Right ventricle myocardium superior (tissue), 1 donor: ENCODE data around the gene DMP1. TPM values are rescaled to one million over a fixed set of nuclear protein-coding genes. Genes with fewer than 3 reads are reported as not detected.

Experiments used
- ATAC-seq: fragments of 200-7000 bp; cut with Tn5 transposase; one replicate; pipeline ENCODE4 v1.9.1; 2020; ENCODE audit warnings: mild to moderate bottlenecking; ENCODE audit not compliant: poor library complexity
- DNase-seq: peaks from one replicate; pipeline ENCODE4 v3.0.0-alpha.2; 2020
- intact Hi-C: fragments of 100-400 bp; cut with DNase I; formaldehyde crosslinking; loops from one replicate; pipeline ENCODE4 v1.11.2; 2022
- long read RNA-seq: library from polyadenylated mRNA; unstranded; transcript quantifications from one replicate; pipeline ENCODE4 v2.0.0, GENCODE V29; 2021
- total RNA-seq: library from RNA; stranded (reverse); fragmentation: NEBNext Ultra II Directional; extraction: Animal tissue kit (Norgen Biotek cat#: 25700); gene quantifications from one replicate; pipeline ENCODE4 v1.2.1, GENCODE V29; 2021
- donor health status: DM: no; HTN: yes; CAD: no; lungs with severe emphysema.

DMP1 gene
- not detected for total RNA-seq
- long read RNA-seq: 0 reads

- DNase-seq: no peak
- intact Hi-C loops: no loop called here
- ATAC-seq: no peak
Measured at GRCh38 chr4:87649980-87650379, at the start of gene DMP1. DMP1 (plus strand) TSS chr4:87650280; CDS start chr4:87656493, 6,213 bp downstream.

GRCh38 chr4:87601361-87601760, 48.7 kb upstream of the DMP1 start:
- no peak for DNase-seq
- intact Hi-C loops: no loop called here
- no peak for ATAC-seq

- no peak for DNase-seq
- no peak for ATAC-seq
- intact Hi-C loops: no loop called here
Measured at GRCh38 chr4:87608229-87608628, 41.9 kb upstream of the DMP1 start, which contains the start of gene DSPP. DSPP (plus strand) TSS chr4:87608529; CDS start chr4:87610909, 2,380 bp downstream.

GRCh38 chr4:87614292-87614890, 35.7 kb upstream of the DMP1 start:
- intact Hi-C loops: no loop called here
- ATAC-seq (no peak), DNase-seq (no peak)

- intact Hi-C loops: no loop called here
- DNase-seq: no peak
- ATAC-seq: no peak
Measured at GRCh38 chr4:87616268-87616667, 33.8 kb upstream of the DMP1 start.

- intact Hi-C loops: no loop called here
- ATAC-seq (peak; percentile 48), DNase-seq (no peak)
Measured at GRCh38 chr4:87620086-87620485, 30.0 kb upstream of the DMP1 start.

GRCh38 chr4:87620491-87620890, 29.6 kb upstream of the DMP1 start:
- intact Hi-C loops: no loop called here
- DNase-seq (no peak), ATAC-seq (peak; percentile 97)

- no peak for ATAC-seq
Measured at GRCh38 chr4:87622303-87622702, 27.8 kb upstream of the DMP1 start.

GRCh38 chr4:87624698-87625097, 25.4 kb upstream of the DMP1 start:
- ATAC-seq (no peak), DNase-seq (no peak)
- intact Hi-C loops: no loop called here

More at GRCh38 chr4:87622303-87622702, 27.8 kb upstream of the DMP1 start:
- DNase-seq: no peak
- intact Hi-C loops: no loop called here

GRCh38 chr4:87631668-87632067, 18.4 kb upstream of the DMP1 start:
- no peak for ATAC-seq
- intact Hi-C loops: no loop called here

GRCh38 chr4:87632469-87632868, 17.6 kb upstream of the DMP1 start:
- DNase-seq (no peak), ATAC-seq (no peak)
- intact Hi-C loops: no loop called here

More at GRCh38 chr4:87631668-87632067, 18.4 kb upstream of the DMP1 start:
- no peak for DNase-seq

- intact Hi-C loops: no loop called here
- DNase-seq (no peak), ATAC-seq (no peak)
Measured at GRCh38 chr4:87633243-87633642, 16.8 kb upstream of the DMP1 start.

- ATAC-seq (no peak), DNase-seq (no peak)
- intact Hi-C loops: no loop called here
Measured at GRCh38 chr4:87644286-87644685, 5.8 kb upstream of the DMP1 start.

- DNase-seq (no peak), ATAC-seq (no peak)
- intact Hi-C loops: no loop called here
Measured at GRCh38 chr4:87650938-87651337, 858 bp downstream of the DMP1 start.

GRCh38 chr4:87651941-87652340, 1.9 kb downstream of the DMP1 start:
- intact Hi-C loops: no loop called here
- ATAC-seq (no peak), DNase-seq (no peak)

GRCh38 chr4:87654487-87655044, 4.5 kb downstream of the DMP1 start:
- no peak for DNase-seq
- intact Hi-C loops: no loop called here
- no peak for ATAC-seq

GRCh38 chr4:87657525-87657924, 7.4 kb downstream of the DMP1 start:
- intact Hi-C loops: no loop called here
- DNase-seq: no peak
- no peak for ATAC-seq

GRCh38 chr4:87659247-87659931, 9.3 kb downstream of the DMP1 start:
- intact Hi-C loops: no loop called here
- no peak for ATAC-seq

GRCh38 chr4:87662871-87663270, 12.8 kb downstream of the DMP1 start:
- DNase-seq: no peak
- intact Hi-C loops: no loop called here
- no peak for ATAC-seq

More at GRCh38 chr4:87659247-87659931, 9.3 kb downstream of the DMP1 start:
- DNase-seq: no peak

- intact Hi-C loops: no loop called here
- DNase-seq: no peak
- ATAC-seq: peak; percentile 18
Measured at GRCh38 chr4:87669373-87669772, 19.3 kb downstream of the DMP1 start.
